HCT116 (cell line): Measurements from ENCODE around the gene TTC23L. TPM values are rescaled to one million over a fixed set of nuclear protein-coding genes. Genes with fewer than 3 reads are reported as not detected.

Source experiments
- ATAC-seq: fragments of 200-7000 bp; cut with Tn5 transposase; 2 replicates; pipeline ENCODE4 v1.9.1; 2020; ENCODE audit warnings: mild to moderate bottlenecking, moderate library complexity
- BruUV-seq: library from RNA; stranded (reverse); fragments of 400-500 nt; replicated peaks from 2 replicates; lab custom pipeline; 2021; lab: Mats Ljungman, UMichigan
- CTCF ChIA-PET: fragments of 300-600 bp; sonication (Branson Sonifier 250); formaldehyde crosslinking; loops from one replicate; lab custom pipeline; 2021; ENCODE audit warnings: antibody characterized with exemption; lab: Charles Lee
- POLR2A ChIA-PET: fragments of 300-600, 350-600 bp; sonication (Branson Sonifier 250); formaldehyde crosslinking; loops from one replicate; lab custom pipeline; 2021; ENCODE audit warnings: antibody characterized with exemption; lab: Charles Lee
- RAD21 ChIA-PET, 2 experiments: fragments of 300-600 bp; sonication (Branson Sonifier 250); formaldehyde crosslinking; loops; one replicate each; lab custom pipeline; 2023; ENCODE audit warnings: low total read pairs in 2 of 2; ENCODE audit not compliant: uncharacterized antibody in 2 of 2, unreplicated experiment in 2 of 2, low non-redundant PET in 1 of 2; lab: Charles Lee
- DNase-seq: peaks from one replicate; pipeline ENCODE4 v3.0.0-alpha.2; 2010; ENCODE audit warnings: low read depth, low spot score
- H2AFZ ChIP-seq: fragments of 200-600 bp; shearing (Covaris generic), sonication (generic); 2 replicates; pipeline ENCODE4 v1.6.1; 2017; ENCODE audit warnings: low read depth, mixed run types, mixed read lengths, antibody characterized with exemption, low read length; ENCODE audit not compliant: poor library complexity, severe bottlenecking
- H3K27ac ChIP-seq: 2 replicates; pipeline ENCODE4 v1.5.1; 2012; ENCODE audit warnings: low read depth, low read length
- H3K27me3 ChIP-seq: fragments of 200-600 bp; sonication (generic); 2 replicates; pipeline ENCODE4 v1.6.1; 2016; ENCODE audit warnings: mixed run types, low read length, mixed read lengths; ENCODE audit not compliant: insufficient read depth
- H3K36me3 ChIP-seq, 2 experiments: fragments of 200-500 bp in 1 of 2; fragments of 200-600 bp in 1 of 2; sonication (Bioruptor generic) in 1 of 2; sonication (generic) in 1 of 2; 2 replicates each; pipeline versions ENCODE4 v1.5.1 to v1.6.1; 2014 to 2016; ENCODE audit warnings: low read length in 2 of 2, inconsistent platforms in 1 of 2, mixed read lengths in 1 of 2, mixed run types in 1 of 2; ENCODE audit not compliant: insufficient read depth in 2 of 2, control insufficient read depth in 1 of 2
- H3K4me1 ChIP-seq, 2 experiments: fragments of 200-600 bp in 1 of 2; sonication (generic) in 1 of 2; 2 replicates each; pipeline versions ENCODE4 v1.5.1 to v1.6.1; 2012 to 2017; ENCODE audit warnings: low read length in 2 of 2, inconsistent platforms in 1 of 2, mild to moderate bottlenecking in 1 of 2, mixed read lengths in 1 of 2, mixed run types in 1 of 2, moderate library complexity in 1 of 2; ENCODE audit not compliant: insufficient read depth in 2 of 2, control insufficient read depth in 1 of 2
- H3K4me2 ChIP-seq: fragments of 200-600 bp; sonication (generic); 2 replicates; pipeline ENCODE4 v1.6.1; 2017; ENCODE audit warnings: mixed run types, low read length, mixed read lengths
- H3K4me3 ChIP-seq, 2 experiments: fragments of 200-600 bp in 1 of 2; sonication (generic) in 1 of 2; replicated peaks in 1 of 2; 2 replicates each; pipeline ENCODE4 v1.5.1; 2011 to 2016; ENCODE audit warnings: low read length in 2 of 2, control low read depth in 1 of 2, low read depth in 1 of 2, mild to moderate bottlenecking in 1 of 2, mixed read lengths in 1 of 2, mixed run types in 1 of 2
- H3K79me2 ChIP-seq: fragments of 200-600 bp; sonication (generic); 2 replicates; pipeline ENCODE4 v1.6.1; 2017; ENCODE audit warnings: mild to moderate bottlenecking, mixed run types, low read length, moderate library complexity, mixed read lengths; ENCODE audit not compliant: insufficient read depth
- H3K9ac ChIP-seq: fragments of 200-600 bp; sonication (generic); 2 replicates; pipeline ENCODE4 v1.6.1; 2016; ENCODE audit warnings: low read length, mixed read lengths
- H3K9me2 ChIP-seq: fragments of 200-600 bp; sonication (generic), shearing (Covaris generic); 2 replicates; pipeline ENCODE4 v1.6.1; 2017; ENCODE audit warnings: mixed run types, mild to moderate bottlenecking, moderate library complexity; ENCODE audit not compliant: insufficient read depth
- H3K9me3 ChIP-seq, 2 experiments: fragments of 200-500 bp in 1 of 2; fragments of 200-600 bp in 1 of 2; sonication (Bioruptor generic) in 1 of 2; sonication (generic) in 1 of 2; 2 replicates each; pipeline ENCODE4 v1.6.1; 2014 to 2017; ENCODE audit warnings: low read length in 2 of 2, mixed read lengths in 2 of 2, inconsistent platforms in 1 of 2, low read depth in 1 of 2, mild to moderate bottlenecking in 1 of 2, mixed run types in 1 of 2, moderate library complexity in 1 of 2; ENCODE audit not compliant: control insufficient read depth in 1 of 2, insufficient read depth in 1 of 2
- H4K20me1 ChIP-seq: fragments of 200-600 bp; sonication (generic), shearing (Covaris generic); 2 replicates; pipeline ENCODE4 v1.6.1; 2017; ENCODE audit warnings: mixed run types, mild to moderate bottlenecking, moderate library complexity; ENCODE audit not compliant: insufficient read depth
- CBX3 ChIP-seq: IDR thresholded peaks from 2 replicates; pipeline ENCODE4 v1.6.1; 2012; ENCODE audit warnings: low read depth
- CEBPB ChIP-seq: IDR thresholded peaks from 2 replicates; pipeline ENCODE4 v1.6.1; 2012; ENCODE audit warnings: low read depth
- EZH2 ChIP-seq: fragments of 200-600 bp; sonication (generic); IDR thresholded peaks from 2 replicates; pipeline ENCODE4 v1.6.1; 2017; ENCODE audit warnings: antibody characterized with exemption, mixed run types
- EZH2phosphoT487 ChIP-seq: fragments of 200-600 bp; IDR thresholded peaks from 2 replicates; pipeline ENCODE4 v1.6.1; 2018; ENCODE audit warnings: antibody characterized with exemption, borderline replicate concordance
- FOSL1 ChIP-seq: IDR thresholded peaks from 2 replicates; pipeline ENCODE4 v1.6.1; 2012; ENCODE audit warnings: low read depth
- JUND ChIP-seq: IDR thresholded peaks from 2 replicates; pipeline ENCODE4 v1.6.1; 2012
- SIN3A ChIP-seq: IDR thresholded peaks from 2 replicates; pipeline ENCODE4 v1.6.1; 2012; ENCODE audit warnings: low read depth
- SP1 ChIP-seq: IDR thresholded peaks from 2 replicates; pipeline ENCODE4 v1.6.1; 2012; ENCODE audit warnings: low read depth
- SRF ChIP-seq: IDR thresholded peaks from 2 replicates; pipeline ENCODE4 v1.6.1; 2012; ENCODE audit warnings: low read depth
- intact Hi-C: fragments of 100-400 bp; cut with micrococcal nuclease; formaldehyde crosslinking; loops from 2 replicates; pipeline ENCODE4 v1.10.0; 2022
- total RNA-seq: library from RNA; stranded (reverse); gene quantifications from one replicate; pipeline ENCODE4 v1.2.1, GENCODE V29; 2021; ENCODE audit not compliant: unreplicated experiment
- TF ChIP-seq, protein P1 (sequence below), 3 experiments: fragments of 200-600 bp in 1 of 3; sonication (generic) in 1 of 3; IDR thresholded peaks in 2 of 3; conservative IDR thresholded peaks in 1 of 3; 2 replicates each; pipeline ENCODE4 v1.5.1; 2012 to 2017; ENCODE audit warnings: low read depth in 2 of 3, low read length in 2 of 3, antibody characterized with exemption in 1 of 3, borderline replicate concordance in 1 of 3, control low read depth in 1 of 3, mild to moderate bottlenecking in 1 of 3, mixed read lengths in 1 of 3, mixed run types in 1 of 3, moderate library complexity in 1 of 3; ENCODE audit not compliant: insufficient read depth in 1 of 3

Gene TTC23L
- total RNA-seq, 1 experiment from 2014 or later, result 1.0 TPM

- POLR2A ChIA-PET, result no interaction called here
- Histone ChIP-seq H2AFZ (no peak overlapping the region), H3K27me3 (no peaks in the 10 kb centered on the region), H3K9ac (no peak overlapping the region), H3K79me2 (no peaks in the 10 kb centered on the region), H3K27ac (no peak overlapping the region), H3K4me2 (no peak overlapping the region), H3K36me3 (no peaks in the 10 kb centered on the region; a peak in 1 of 4 replicates), H3K9me3 (no peaks in the 10 kb centered on the region)
- DNase-seq, result no peak
- no peak for ATAC-seq
- intact Hi-C loops, result no loop called here
- CTCF ChIA-PET, result no interaction called here
- no TSS peak for BruUV-seq
- TF ChIP-seq SIN3A (no peak), SP1 (no peak)
- TF ChIP-seq, all 23 proteins: peak for 0
- no peak overlapping the region for H3K4me3 ChIP-seq
- no peaks in the 10 kb centered on the region for H3K4me1 ChIP-seq
- RAD21 ChIA-PET, result no interaction called here
- H3K9me2 ChIP-seq, result no peaks in the 10 kb centered on the region
- no peaks in the 10 kb centered on the region for H4K20me1 ChIP-seq
These were observed 20.3 kb downstream of the TTC23L start for GRCh38 chr5:34859253-34859652.

- H3K9ac ChIP-seq, result no peak overlapping the region
- H3K27me3 ChIP-seq, result no peaks in the 10 kb centered on the region
- ATAC-seq (no peak), DNase-seq (no peak)
- no peaks in the 10 kb centered on the region for H3K9me3 ChIP-seq
- ChIA-PET RAD21 (no interaction called here), POLR2A (no interaction called here), CTCF (no interaction called here)
- H3K27ac ChIP-seq, result no peak overlapping the region
- H3K4me2 ChIP-seq, result no peak overlapping the region
- no peaks in the 10 kb centered on the region for H3K4me1 ChIP-seq
- no peaks in the 10 kb centered on the region for H3K36me3 ChIP-seq
- H3K79me2 ChIP-seq, result no peaks in the 10 kb centered on the region
- no peak for TF ChIP-seq CEBPB
- no peak for TF ChIP-seq EZH2phosphoT487
- TF ChIP-seq JUND, result no peak
- TF ChIP-seq FOSL1, result no peak
- no peak for TF ChIP-seq SP1
- no peak for TF ChIP-seq SRF
- no peak for TF ChIP-seq CBX3
- TF ChIP-seq EZH2, result no peak
- TF ChIP-seq, protein P1, sequence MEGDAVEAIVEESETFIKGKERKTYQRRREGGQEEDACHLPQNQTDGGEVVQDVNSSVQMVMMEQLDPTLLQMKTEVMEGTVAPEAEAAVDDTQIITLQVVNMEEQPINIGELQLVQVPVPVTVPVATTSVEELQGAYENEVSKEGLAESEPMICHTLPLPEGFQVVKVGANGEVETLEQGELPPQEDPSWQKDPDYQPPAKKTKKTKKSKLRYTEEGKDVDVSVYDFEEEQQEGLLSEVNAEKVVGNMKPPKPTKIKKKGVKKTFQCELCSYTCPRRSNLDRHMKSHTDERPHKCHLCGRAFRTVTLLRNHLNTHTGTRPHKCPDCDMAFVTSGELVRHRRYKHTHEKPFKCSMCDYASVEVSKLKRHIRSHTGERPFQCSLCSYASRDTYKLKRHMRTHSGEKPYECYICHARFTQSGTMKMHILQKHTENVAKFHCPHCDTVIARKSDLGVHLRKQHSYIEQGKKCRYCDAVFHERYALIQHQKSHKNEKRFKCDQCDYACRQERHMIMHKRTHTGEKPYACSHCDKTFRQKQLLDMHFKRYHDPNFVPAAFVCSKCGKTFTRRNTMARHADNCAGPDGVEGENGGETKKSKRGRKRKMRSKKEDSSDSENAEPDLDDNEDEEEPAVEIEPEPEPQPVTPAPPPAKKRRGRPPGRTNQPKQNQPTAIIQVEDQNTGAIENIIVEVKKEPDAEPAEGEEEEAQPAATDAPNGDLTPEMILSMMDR (IDR thresholded peaks at IDR 0.05 in 2 of 3, conservative IDR thresholded peaks at IDR 0.05 in 1 of 3; ENCODE audit: borderline replicate concordance in 1 of 3, insufficient read depth in 1 of 3, low read depth in 2 of 3, low read length in 2 of 3), result no peak
- H2AFZ ChIP-seq, result no peak overlapping the region
- BruUV-seq, result no TSS peak
- intact Hi-C loops, result no loop called here
- no peaks in the 10 kb centered on the region for H4K20me1 ChIP-seq
- no peaks in the 10 kb centered on the region for H3K9me2 ChIP-seq
- no peak overlapping the region for H3K4me3 ChIP-seq
These were observed 25.0 kb downstream of the TTC23L start for GRCh38 chr5:34863946-34864345.
